ENCODE data around the gene ITK. TPM values are rescaled to one million over a fixed set of nuclear protein-coding genes. Genes with fewer than 3 reads are reported as not detected.
"Not testable (repeated sequence)": the region's sequence is repeated elsewhere in the genome, so short reads cannot be mapped to it uniquely, and the experiment has no call there.

The ITK gene
- total RNA-seq, 1 donor from 2014 or later, result 0.18 TPM

DNA sequence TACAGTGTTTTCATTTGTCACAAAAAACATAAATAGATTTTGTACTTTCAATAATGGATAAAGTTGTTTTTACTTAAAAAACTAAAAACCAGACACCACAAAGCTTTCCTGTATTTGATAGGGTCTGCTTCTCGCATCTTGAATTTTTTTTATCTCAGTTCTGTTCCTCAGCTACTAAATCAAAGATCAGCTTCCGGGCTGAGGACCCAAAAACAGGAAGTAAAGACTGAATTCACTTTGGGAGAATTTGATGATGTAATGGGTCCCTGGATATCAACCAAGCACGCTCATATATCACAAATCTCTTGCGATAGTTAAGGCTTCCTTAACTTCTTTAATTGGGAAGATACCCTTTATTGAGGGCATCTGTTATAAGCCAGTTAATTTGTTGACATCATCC is 24.1 kb downstream of the ITK start:
- ChIA-PET CTCF (interaction anchor here (1.1 kb wide), 1 partner anchor 10 kb away, joined by 3 read pairs; no protein-coding TSS in a partner anchor), POLR2A (interaction anchor here (0.6 to 0.9 kb wide), 3 partner anchors 32 to 626 kb away, joined by 3 to 4 read pairs (median 3); no protein-coding TSS in a partner anchor)
- H3K4me1 Mint-ChIP-seq, result peaks cover 6% of the 10 kb centered on the region
- H3K9me3 Mint-ChIP-seq, result no peaks in the 10 kb centered on the region
- TF ChIP-seq, protein P1, sequence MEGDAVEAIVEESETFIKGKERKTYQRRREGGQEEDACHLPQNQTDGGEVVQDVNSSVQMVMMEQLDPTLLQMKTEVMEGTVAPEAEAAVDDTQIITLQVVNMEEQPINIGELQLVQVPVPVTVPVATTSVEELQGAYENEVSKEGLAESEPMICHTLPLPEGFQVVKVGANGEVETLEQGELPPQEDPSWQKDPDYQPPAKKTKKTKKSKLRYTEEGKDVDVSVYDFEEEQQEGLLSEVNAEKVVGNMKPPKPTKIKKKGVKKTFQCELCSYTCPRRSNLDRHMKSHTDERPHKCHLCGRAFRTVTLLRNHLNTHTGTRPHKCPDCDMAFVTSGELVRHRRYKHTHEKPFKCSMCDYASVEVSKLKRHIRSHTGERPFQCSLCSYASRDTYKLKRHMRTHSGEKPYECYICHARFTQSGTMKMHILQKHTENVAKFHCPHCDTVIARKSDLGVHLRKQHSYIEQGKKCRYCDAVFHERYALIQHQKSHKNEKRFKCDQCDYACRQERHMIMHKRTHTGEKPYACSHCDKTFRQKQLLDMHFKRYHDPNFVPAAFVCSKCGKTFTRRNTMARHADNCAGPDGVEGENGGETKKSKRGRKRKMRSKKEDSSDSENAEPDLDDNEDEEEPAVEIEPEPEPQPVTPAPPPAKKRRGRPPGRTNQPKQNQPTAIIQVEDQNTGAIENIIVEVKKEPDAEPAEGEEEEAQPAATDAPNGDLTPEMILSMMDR (IDR thresholded peaks at IDR 0.05), result no peak
- ATAC-seq (ENCODE audit: low read depth), result peak; percentile 68
- no peak overlapping the region for H3K4me3 Mint-ChIP-seq
- H3K36me3 Mint-ChIP-seq (ENCODE audit: low read depth), result no peaks in the 10 kb centered on the region
- intact Hi-C loops (cut with micrococcal nuclease), result loop anchor here (1.0 to 5.0 kb wide), 2 partner anchors 11 to 43 kb away; no protein-coding TSS in a partner anchor
- no peak for DNase-seq
- peak overlapping the region; percentile 53 for H3K27ac Mint-ChIP-seq
- H3K27me3 Mint-ChIP-seq, result no peaks in the 10 kb centered on the region

DNA sequence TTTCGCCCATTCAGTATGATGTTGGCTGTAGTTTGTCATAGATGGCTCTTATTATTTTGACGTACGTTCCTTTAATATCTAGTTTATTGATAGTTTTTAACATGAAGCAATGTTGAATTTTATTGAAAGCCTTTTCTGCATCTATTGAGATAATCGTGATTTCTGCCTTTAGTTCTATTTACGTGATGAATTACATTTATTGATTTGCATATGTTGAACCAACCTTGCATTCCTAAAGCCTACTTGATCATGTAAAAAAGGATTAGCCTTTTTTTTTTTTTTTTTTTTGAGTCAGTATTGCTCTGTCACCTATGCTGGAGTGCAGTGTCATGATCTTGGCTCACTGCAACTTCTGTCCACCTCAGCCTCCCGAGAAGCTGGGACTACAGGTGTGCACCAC is 25.1 kb downstream of the ITK start:
- Mint-ChIP-seq H3K27ac (no peak overlapping the region), H3K9me3 (no peaks in the 10 kb centered on the region), H3K36me3 (ENCODE audit: low read depth) (no peaks in the 10 kb centered on the region), H3K4me3 (no peak overlapping the region), H3K4me1 (peaks cover 6% of the 10 kb centered on the region), H3K27me3 (no peaks in the 10 kb centered on the region)
- ATAC-seq (ENCODE audit: low read depth) (no peak), DNase-seq (no peak)
- CTCF ChIA-PET, result interaction anchor here (1.1 kb wide), 1 partner anchor 9 kb away, joined by 3 read pairs; no protein-coding TSS in a partner anchor
- POLR2A ChIA-PET, result no interaction called here
- intact Hi-C loops (cut with micrococcal nuclease), result loop anchor here (1.0 to 5.0 kb wide), 2 partner anchors 10 to 42 kb away; no protein-coding TSS in a partner anchor
- TF ChIP-seq, protein P1 (IDR thresholded peaks at IDR 0.05), result no peak

DNA sequence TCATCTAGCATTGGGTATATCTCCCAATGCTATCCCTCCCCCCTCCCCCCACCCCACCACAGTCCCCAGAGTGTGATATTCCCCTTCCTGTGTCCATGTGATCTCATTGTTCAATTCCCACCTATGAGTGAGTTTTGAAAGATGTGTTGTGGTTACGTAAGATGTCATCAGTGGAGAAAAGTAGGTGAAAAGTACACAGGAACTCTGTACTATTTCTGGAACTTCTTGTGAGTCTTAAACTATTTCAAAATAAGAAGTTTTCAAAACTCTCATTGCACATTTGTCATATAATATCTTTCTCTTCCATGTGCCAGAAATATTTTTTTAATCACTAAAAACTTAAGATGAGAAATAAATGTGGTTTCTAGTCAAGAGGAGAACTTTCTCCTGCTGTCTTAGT is 30.0 kb downstream of the ITK start:
- H3K27me3 Mint-ChIP-seq; ATAC-seq (ENCODE audit: low read depth); H3K9me3 Mint-ChIP-seq; H3K4me3 Mint-ChIP-seq; intact Hi-C loops (cut with micrococcal nuclease); H3K27ac Mint-ChIP-seq; DNase-seq; POLR2A ChIA-PET; CTCF ChIA-PET; H3K36me3 Mint-ChIP-seq (ENCODE audit: low read depth): not testable (repeated sequence)
- H3K4me1 Mint-ChIP-seq, result peaks cover 26% of the 10 kb centered on the region

DNA sequence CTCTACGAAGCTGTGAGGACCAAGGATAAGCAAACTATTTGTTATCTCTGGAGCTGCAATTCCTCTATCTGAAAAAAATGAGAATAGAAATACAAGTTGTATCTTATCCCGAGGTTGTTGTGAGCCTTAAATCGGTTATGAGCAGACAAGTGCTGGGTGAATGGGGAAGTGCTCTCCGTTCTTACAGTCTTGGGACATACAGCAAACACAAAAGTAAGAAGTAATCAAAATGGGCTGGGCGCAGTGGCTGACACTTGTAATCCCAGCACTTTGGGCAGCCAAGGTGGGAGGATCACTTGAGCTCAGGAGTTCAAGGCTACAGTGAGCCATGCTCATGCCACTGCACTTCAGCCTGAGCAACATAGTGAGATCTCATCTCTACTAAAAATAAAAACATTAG is 31.7 kb downstream of the ITK start:
- DNase-seq (no peak), ATAC-seq (ENCODE audit: low read depth) (no peak)
- no peaks in the 10 kb centered on the region for H3K9me3 Mint-ChIP-seq
- no peaks in the 10 kb centered on the region for H3K27me3 Mint-ChIP-seq
- H3K27ac Mint-ChIP-seq, result no peak overlapping the region
- peaks cover 42% of the 10 kb centered on the region for H3K4me1 Mint-ChIP-seq
- H3K4me3 Mint-ChIP-seq, result no peak overlapping the region
- ChIA-PET POLR2A (no interaction called here), CTCF (no interaction called here)
- TF ChIP-seq, protein P1 (IDR thresholded peaks at IDR 0.05), result no peak
- intact Hi-C loops (cut with micrococcal nuclease), result no loop called here
- H3K36me3 Mint-ChIP-seq (ENCODE audit: low read depth), result no peaks in the 10 kb centered on the region

DNA sequence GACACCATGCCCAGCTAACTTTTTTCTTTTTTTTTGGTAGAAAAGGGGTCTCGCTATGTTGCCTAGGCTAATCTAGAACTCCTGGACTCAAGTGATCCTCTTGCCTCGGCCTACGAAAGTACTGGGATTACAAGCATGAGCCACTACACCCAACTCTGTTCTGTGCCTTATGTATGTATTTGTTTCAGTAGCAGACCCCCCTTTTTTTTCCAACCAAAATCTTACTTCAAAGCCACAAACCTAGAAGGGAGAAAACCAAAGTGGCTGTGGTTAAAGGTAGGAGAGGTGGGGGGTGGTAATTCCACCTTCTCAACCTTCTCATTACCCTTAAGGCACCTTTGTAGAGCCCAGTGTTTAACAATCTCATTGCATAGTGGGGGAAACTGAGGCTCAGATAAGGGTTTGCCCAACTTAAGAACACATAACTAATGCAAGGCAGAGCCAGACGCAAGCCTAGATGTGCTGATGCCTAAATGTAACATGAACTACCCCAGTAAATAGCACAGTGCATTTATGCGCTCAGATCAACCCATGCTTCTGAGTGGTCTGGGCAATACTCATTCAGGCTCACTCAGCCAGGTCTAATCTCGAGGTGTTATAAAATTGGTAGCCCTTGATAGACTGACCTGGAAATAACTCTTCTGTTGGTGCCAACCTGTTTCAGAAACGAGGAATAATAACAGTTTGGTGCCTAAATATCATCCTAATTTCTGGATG is 33.0 kb downstream of the ITK start:
- POLR2A ChIA-PET, result interaction anchor here (1.3 kb wide), 1 partner anchor 71 kb away, joined by 3 read pairs; the partner anchor contains the start of gene MED7

More for the DNA sequence above, 33.0 kb downstream of the ITK start:
- Mint-ChIP-seq H3K36me3 (ENCODE audit: low read depth) (no peaks in the 10 kb centered on the region), H3K27me3 (no peaks in the 10 kb centered on the region), H3K4me1 (peaks cover 50% of the 10 kb centered on the region), H3K27ac (no peak overlapping the region), H3K4me3 (no peak overlapping the region), H3K9me3 (no peaks in the 10 kb centered on the region)
- TF ChIP-seq, protein P1 (IDR thresholded peaks at IDR 0.05), result no peak
- CTCF ChIA-PET, result no interaction called here
- no peak for ATAC-seq (ENCODE audit: low read depth)
- intact Hi-C loops (cut with micrococcal nuclease), result no loop called here
- no peak for DNase-seq
